ENCODE data around the gene CDH16.
"Not testable (repeated sequence)": the region's sequence is repeated elsewhere in the genome, so short reads cannot be mapped to it uniquely, and the experiment has no call there.

CDH16 gene

GRCh38 chr16:66918803-66919568 is at the start of gene CDH16:
CDH16 (minus strand) TSS chr16:66918885; CDS start chr16:66918065, 820 bp downstream.
- no peak for FAIRE-seq

- FAIRE-seq: no peak
Measured at GRCh38 chr16:66964049-66964448, 45.4 kb upstream of the CDH16 start.

- no peak for FAIRE-seq
Measured at GRCh38 chr16:66961914-66962313, 43.2 kb upstream of the CDH16 start.

DNA sequence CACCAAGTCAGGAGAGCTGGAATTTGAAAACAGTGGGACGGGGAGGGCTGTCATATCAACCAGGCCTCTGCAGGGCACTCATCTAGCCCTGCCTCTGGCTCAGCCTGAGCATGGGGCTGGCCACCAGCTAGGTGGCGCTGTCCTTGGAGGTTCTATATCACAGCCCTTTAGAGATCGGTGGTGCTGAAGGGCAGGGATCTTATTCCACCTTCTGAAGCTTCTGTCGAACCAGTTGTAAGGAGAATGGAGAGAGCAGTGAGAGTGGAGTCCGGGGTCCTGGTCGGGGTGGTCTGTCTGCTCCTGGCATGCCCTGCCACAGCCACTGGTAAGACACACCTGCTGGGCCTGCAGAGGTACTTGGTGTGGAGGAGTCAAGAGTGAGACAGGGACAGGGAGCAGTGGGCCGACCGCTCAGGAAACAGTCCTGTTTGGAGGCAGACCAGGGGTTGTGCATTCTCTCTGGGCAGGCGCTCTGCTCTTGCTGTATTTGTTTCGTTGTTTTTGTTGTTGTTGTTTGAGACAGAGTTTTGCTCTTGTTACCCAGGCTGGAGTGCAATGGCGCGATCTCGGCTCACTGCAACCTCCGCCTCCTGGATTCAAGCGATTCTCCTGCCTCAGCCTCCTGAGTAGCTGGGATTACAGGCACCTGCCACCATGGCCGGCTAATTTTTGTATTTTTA is 42.5 kb upstream of the CDH16 start, which contains the start of gene CES3:
Gene CES3, plus strand, starts transcription at position 202 of the 680 bp plus-strand sequence. Its CDS starts 42 bp downstream, at position 244.
- no peak for FAIRE-seq

- FAIRE-seq: no peak
Measured at GRCh38 chr16:66960270-66960669, 41.6 kb upstream of the CDH16 start.

DNA sequence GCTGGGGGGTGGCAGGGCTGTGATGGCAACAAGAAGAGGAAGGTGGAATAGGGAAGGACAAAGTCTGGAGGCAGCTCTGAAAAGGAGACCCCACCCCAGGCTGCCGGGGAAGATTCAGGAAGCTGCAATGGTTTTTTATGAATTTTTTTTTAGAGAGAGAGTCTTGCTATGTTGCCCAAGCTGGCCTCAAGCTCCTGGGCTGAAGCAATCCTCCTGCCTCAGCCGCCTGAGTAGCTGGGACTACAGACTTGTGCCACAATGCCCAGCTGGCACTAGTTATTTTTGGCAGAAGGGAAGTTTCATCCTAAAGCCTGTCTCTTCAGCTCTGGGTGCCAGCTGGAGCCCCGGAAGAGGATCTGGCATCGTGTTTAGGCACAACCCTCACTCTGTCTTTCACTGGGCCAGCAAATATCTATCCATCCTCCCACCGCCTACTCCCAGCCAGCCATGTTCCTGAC is 41.0 kb upstream of the CDH16 start:
- no peak for FAIRE-seq

GRCh38 chr16:66958857-66959703 is 40.4 kb upstream of the CDH16 start:
- FAIRE-seq: no peak

DNA sequence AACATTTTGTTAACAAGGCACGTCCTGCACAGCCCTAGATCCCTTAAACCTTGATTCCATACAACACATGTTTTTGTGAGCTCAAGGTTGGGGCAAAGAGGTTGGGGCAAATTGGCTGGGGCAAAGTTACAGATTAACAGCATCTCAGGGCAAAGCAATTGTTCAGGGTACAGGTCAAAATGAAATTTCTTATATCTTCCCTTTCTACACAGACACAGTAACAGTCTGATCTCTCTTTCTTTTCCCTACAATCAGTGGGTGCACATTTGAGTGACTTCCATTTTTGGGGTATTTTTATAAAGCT is 37.4 kb upstream of the CDH16 start:
- not testable (repeated sequence) for FAIRE-seq

- FAIRE-seq: not testable (repeated sequence)
Measured at GRCh38 chr16:66955363-66956153, 36.9 kb upstream of the CDH16 start.

- FAIRE-seq: no peak
Measured at GRCh38 chr16:66954097-66954659, 35.5 kb upstream of the CDH16 start.

GRCh38 chr16:66953462-66954096 is 34.9 kb upstream of the CDH16 start:
- no peak for FAIRE-seq

GRCh38 chr16:66952430-66953110 is 33.9 kb upstream of the CDH16 start:
- no peak for FAIRE-seq

DNA sequence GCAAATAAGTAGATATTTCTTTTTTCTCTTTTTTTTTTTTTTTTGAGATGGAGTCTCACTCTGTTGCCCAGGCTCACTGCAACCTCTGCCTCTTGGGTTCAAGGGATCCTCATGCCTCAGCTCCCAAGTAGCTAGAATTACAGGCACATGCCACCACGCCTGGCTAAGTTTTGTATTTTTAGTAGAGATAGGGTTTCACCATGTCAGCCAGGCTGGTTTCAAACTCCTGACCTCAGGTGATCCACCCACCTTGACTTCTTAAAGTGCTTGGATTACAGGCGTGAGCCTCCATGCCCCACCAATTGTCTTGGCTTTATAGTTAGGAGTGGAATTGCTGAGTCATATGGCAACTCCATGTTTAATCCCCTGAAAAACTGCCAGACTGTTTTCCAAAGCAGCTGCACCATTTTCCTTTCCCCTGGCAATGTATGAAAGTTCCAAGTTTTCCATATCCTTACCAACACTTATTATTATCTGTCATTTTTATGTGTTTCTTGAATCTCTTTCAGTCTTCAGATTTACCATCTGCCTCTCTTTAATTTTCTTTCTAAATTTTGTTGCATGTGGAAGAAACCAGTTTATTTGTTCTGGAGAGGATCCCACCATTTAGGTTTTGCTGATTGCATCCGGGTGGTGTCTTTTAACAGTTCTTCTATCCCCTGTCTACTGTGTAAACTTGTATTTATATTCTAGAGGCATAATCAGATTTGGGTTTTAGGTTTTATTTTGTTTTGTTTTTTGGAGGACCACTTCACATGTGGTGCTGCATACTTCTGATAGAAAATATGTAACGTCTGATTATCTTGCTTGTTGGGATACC is 32.5 kb upstream of the CDH16 start:
- FAIRE-seq: no peak

DNA sequence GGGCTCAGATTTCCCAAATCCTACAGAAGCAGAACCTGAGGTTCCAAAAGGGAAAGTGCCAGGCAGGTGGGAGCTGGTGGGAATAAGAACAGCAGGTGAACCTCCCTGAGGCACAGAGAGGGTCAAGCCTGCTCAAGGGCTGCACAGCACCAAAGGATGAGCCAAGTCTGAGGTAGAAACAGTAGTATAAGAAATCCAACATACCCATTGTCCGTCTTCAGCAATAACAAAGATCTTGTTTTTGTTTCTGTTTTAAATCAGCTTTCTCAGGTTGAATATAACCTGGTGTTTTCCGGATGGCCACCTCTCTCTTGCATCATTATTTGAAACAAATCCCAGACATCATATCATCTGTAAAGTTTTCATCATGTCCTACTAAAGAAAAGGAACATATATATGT is 31.8 kb upstream of the CDH16 start:
- no peak for FAIRE-seq

GRCh38 chr16:66949472-66949871 is 30.8 kb upstream of the CDH16 start:
- no peak for FAIRE-seq

GRCh38 chr16:66948837-66949225 is 30.1 kb upstream of the CDH16 start:
- no peak for FAIRE-seq

- no peak for FAIRE-seq
Measured at GRCh38 chr16:66948134-66948836, 29.6 kb upstream of the CDH16 start.

- peak; percentile 60 for FAIRE-seq
Measured at GRCh38 chr16:66947302-66948065, 28.8 kb upstream of the CDH16 start.

- no peak for FAIRE-seq
Measured at GRCh38 chr16:66946974-66947301, 28.3 kb upstream of the CDH16 start.

Data from TTC549 (cell line).